GM19035 (cell line): Measurements from ENCODE around the gene ZNF468.
A peak's percentile ranks its signal among the peaks of the same experiment; 100 is the strongest.
"Not testable (repeated sequence)": the region's sequence is repeated elsewhere in the genome, so short reads cannot be mapped to it uniquely, and the experiment has no call there.

Source experiments
- ATAC-seq: cut with Tn5 transposase; IDR thresholded peaks from one replicate; pipeline ENCODE4 v1.9.1; 2021; ENCODE audit not compliant: unreplicated experiment

The ZNF468 gene

GRCh38 chr19:52857378-52858191, at the start of gene ZNF468:
Gene ZNF468, minus strand, starts transcription at chr19:52857619. Its CDS starts 3,347 bp downstream, at chr19:52854272.
- peak; percentile 99 for ATAC-seq

GRCh38 chr19:52904052-52904780, 46.8 kb upstream of the ZNF468 start:
- not testable (repeated sequence) for ATAC-seq

- ATAC-seq, result no peak
Observed at GRCh38 chr19:52901842-52902241, 44.4 kb upstream of the ZNF468 start.

GRCh38 chr19:52898596-52898995, 41.2 kb upstream of the ZNF468 start:
- not testable (repeated sequence) for ATAC-seq

GRCh38 chr19:52898101-52898500, 40.7 kb upstream of the ZNF468 start:
- no peak for ATAC-seq

- peak; percentile 98 for ATAC-seq
Observed at GRCh38 chr19:52897138-52897935, 39.9 kb upstream of the ZNF468 start, which contains the start of gene ZNF320. Gene ZNF320, minus strand, starts transcription at chr19:52897635. Its CDS starts 7,380 bp downstream, at chr19:52890255.

- ATAC-seq, result no peak
Observed at GRCh38 chr19:52896431-52897137, 39.2 kb upstream of the ZNF468 start.

- no peak for ATAC-seq
Observed at GRCh38 chr19:52891336-52891735, 33.9 kb upstream of the ZNF468 start.

GRCh38 chr19:52889931-52890330, 32.5 kb upstream of the ZNF468 start:
- ATAC-seq, result no peak

GRCh38 chr19:52889076-52889475, 31.7 kb upstream of the ZNF468 start:
- no peak for ATAC-seq

- ATAC-seq, result no peak
Observed at GRCh38 chr19:52880895-52881389, 23.5 kb upstream of the ZNF468 start.

GRCh38 chr19:52872996-52873395, 15.6 kb upstream of the ZNF468 start:
- not testable (repeated sequence) for ATAC-seq

- ATAC-seq, result no peak
Observed at GRCh38 chr19:52871466-52871865, 14.0 kb upstream of the ZNF468 start.

GRCh38 chr19:52868031-52868430, 10.6 kb upstream of the ZNF468 start:
- ATAC-seq, result not testable (repeated sequence)

GRCh38 chr19:52856540-52857377, 660 bp downstream of the ZNF468 start:
- not testable (repeated sequence) for ATAC-seq

GRCh38 chr19:52847352-52847751, 10.1 kb downstream of the ZNF468 start:
- ATAC-seq, result not testable (repeated sequence)

GRCh38 chr19:52840825-52841465, 16.5 kb downstream of the ZNF468 start:
- not testable (repeated sequence) for ATAC-seq

- ATAC-seq, result not testable (repeated sequence)
Observed at GRCh38 chr19:52834289-52834688, 23.1 kb downstream of the ZNF468 start.

- ATAC-seq, result not testable (repeated sequence)
Observed at GRCh38 chr19:52833541-52833940, 23.9 kb downstream of the ZNF468 start.
